Muscle layer of colon (tissue), 2 donors: ENCODE data around the gene SCGB2A2.

ENCODE experiments used
- H3K27ac ChIP-seq: one replicate; pipeline ENCODE4 v1.7.0; 2013; ENCODE audit warnings: low read depth, mild to moderate bottlenecking, low read length, moderate library complexity
- H3K27me3 ChIP-seq, 2 donors: one replicate each; pipeline ENCODE4 v1.7.0; 2013; ENCODE audit warnings: low read length in 2 of 2, mild to moderate bottlenecking in 2 of 2; ENCODE audit not compliant: insufficient read depth in 2 of 2, control insufficient read depth in 1 of 2
- H3K36me3 ChIP-seq: one replicate; pipeline ENCODE4 v1.7.0; 2013; ENCODE audit warnings: mild to moderate bottlenecking, low read length; ENCODE audit not compliant: insufficient read depth
- H3K4me1 ChIP-seq: one replicate; pipeline ENCODE4 v1.7.0; 2013; ENCODE audit warnings: mild to moderate bottlenecking, low read length; ENCODE audit not compliant: insufficient read depth
- H3K4me3 ChIP-seq, 2 donors: one replicate each; pipeline ENCODE4 v1.7.0; 2013; ENCODE audit warnings: low read length in 2 of 2, low read depth in 1 of 2, mild to moderate bottlenecking in 1 of 2, moderate library complexity in 1 of 2
- H3K9ac ChIP-seq: one replicate; pipeline ENCODE4 v1.7.0; 2013; ENCODE audit warnings: low read length
- H3K9me3 ChIP-seq: one replicate; pipeline ENCODE4 v1.7.0; 2013; ENCODE audit warnings: mild to moderate bottlenecking, low read length
- donor health status: abdominal sarcoma.
- donor health status: Adenocarcinoma of cecum.

SCGB2A2 gene

DNA sequence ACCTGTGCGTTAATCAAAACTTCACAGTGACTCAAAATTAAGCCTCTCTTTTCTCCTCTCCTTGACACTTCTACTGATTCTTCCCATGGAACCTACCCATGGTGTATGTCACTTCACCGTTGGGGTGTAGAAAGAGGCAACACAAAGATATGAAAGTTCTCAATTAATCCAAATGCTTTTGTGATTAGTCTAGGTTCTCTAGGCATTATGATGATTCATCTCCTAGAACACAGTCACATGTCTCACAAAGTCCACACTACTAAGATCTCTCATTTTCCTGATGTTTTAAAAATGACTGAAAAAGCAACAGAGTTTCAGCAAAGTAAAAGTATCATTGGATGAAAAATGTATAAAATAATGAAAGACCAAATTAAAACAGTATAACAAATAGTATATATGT, 13.7 kb upstream of the SCGB2A2 start:
- no peaks in the 10 kb centered on the region for H3K4me1 ChIP-seq
- H3K4me3 ChIP-seq = no peak overlapping the region
- H3K27ac ChIP-seq = no peak overlapping the region
- peaks cover 16% of the 10 kb centered on the region for H3K9me3 ChIP-seq
- no peaks in the 10 kb centered on the region for H3K36me3 ChIP-seq
- H3K27me3 ChIP-seq = no peaks in the 10 kb centered on the region
- no peak overlapping the region for H3K9ac ChIP-seq

DNA sequence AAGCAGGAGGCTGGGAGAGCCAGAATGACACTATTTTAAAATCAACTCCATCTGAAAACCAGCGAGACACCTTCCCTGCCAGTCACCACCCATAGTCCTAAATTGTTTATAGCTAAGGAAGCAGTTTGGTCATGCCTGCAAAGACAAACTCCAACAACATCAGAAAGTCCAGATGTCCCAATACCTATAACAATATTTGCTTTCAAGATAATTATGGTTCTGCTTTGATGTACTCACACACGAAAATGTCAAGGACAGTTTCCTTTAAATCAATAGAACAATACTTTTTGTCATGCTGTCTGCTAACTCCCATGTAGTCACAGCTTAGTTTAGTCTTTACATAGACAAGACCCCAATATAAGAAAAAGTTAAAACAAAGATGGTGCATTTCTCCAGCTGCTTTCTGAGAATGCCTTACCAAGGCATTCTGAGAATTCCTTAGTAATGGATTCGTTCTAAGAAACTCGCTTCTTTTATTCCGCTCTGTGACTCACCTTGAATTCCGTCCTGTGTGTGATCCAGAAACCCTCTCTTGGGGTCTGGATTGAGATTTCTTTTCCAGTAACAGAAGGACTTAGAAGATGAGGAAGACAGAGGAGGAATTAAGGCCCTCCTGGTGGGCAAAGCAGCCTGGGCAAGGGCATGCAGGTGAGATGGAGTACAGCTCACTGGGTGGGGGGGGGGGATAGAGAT, 9.6 kb upstream of the SCGB2A2 start:
- Histone ChIP-seq H3K27ac (no peak overlapping the region), H3K36me3 (no peaks in the 10 kb centered on the region), H3K4me3 (no peak overlapping the region), H3K27me3 (no peaks in the 10 kb centered on the region), H3K9me3 (no peaks in the 10 kb centered on the region), H3K9ac (no peak overlapping the region), H3K4me1 (no peaks in the 10 kb centered on the region)

DNA sequence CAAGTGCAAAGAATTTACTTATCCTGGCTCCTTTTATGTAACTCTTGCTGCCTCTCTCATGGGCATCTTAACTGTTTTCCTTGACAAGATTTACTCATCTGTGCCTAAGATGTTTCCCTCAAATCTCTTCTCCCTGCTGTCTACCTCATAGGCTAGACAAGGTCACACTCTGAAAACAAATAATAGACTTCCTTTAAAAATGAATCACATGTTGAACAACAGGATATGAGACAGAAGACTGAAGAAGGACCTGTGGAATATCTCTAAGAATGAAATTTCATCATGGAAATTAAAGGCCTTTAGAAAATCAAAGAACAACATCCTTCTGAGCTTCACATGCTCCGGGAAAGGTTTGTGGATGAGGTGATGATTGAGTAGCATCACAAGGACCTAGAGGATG, 6.0 kb upstream of the SCGB2A2 start:
- no peaks in the 10 kb centered on the region for H3K9me3 ChIP-seq
- H3K27ac ChIP-seq = no peak overlapping the region
- no peaks in the 10 kb centered on the region for H3K4me1 ChIP-seq
- H3K9ac ChIP-seq = no peak overlapping the region
- no peaks in the 10 kb centered on the region for H3K27me3 ChIP-seq
- H3K36me3 ChIP-seq = no peaks in the 10 kb centered on the region
- no peak overlapping the region for H3K4me3 ChIP-seq

DNA sequence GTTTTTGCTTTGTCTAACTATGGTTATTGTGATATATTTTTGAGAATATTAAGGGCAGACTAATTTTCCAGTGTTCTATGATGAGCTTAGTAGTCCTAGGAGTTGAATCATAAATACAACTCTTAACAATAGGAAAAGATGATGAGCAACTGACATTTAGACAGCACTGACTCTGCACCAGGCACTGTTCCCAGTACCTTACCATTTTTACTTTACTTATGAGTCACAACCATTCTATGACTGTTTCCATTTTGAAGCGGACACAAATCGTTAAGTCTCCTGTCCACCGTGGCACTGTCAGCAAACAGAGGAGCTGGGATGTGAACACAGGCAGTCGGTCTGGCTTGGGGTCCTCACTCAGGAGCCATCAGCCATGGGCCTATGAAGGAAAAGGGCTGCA, 3.4 kb upstream of the SCGB2A2 start:
- no peak overlapping the region for H3K27ac ChIP-seq
- no peaks in the 10 kb centered on the region for H3K27me3 ChIP-seq
- no peak overlapping the region for H3K9ac ChIP-seq
- H3K4me1 ChIP-seq = no peaks in the 10 kb centered on the region
- H3K36me3 ChIP-seq = no peaks in the 10 kb centered on the region
- no peaks in the 10 kb centered on the region for H3K9me3 ChIP-seq
- H3K4me3 ChIP-seq = no peak overlapping the region

DNA sequence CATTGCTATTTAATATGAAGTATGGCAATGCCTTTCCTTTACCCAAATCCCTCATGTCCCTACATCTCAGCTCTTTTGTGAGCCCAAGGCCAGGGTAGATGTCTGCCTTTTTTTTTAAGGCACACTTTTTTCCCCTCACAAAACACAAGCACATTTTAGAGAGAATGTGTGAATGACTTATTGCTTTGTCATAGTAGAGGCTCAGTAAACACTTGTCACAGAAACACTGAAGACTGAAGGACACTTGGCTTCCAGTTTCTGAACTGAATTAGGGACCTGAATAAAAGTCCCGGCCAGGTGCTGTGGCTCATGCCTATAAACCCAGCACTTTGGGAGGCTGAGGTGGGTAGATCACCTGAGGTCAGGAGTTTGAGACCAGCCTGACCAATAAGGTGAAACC, 2.9 kb upstream of the SCGB2A2 start:
- no peak overlapping the region for H3K4me3 ChIP-seq
- H3K9ac ChIP-seq = no peak overlapping the region
- H3K27me3 ChIP-seq = no peaks in the 10 kb centered on the region
- no peaks in the 10 kb centered on the region for H3K4me1 ChIP-seq
- no peaks in the 10 kb centered on the region for H3K9me3 ChIP-seq
- H3K27ac ChIP-seq = no peak overlapping the region
- no peaks in the 10 kb centered on the region for H3K36me3 ChIP-seq

DNA sequence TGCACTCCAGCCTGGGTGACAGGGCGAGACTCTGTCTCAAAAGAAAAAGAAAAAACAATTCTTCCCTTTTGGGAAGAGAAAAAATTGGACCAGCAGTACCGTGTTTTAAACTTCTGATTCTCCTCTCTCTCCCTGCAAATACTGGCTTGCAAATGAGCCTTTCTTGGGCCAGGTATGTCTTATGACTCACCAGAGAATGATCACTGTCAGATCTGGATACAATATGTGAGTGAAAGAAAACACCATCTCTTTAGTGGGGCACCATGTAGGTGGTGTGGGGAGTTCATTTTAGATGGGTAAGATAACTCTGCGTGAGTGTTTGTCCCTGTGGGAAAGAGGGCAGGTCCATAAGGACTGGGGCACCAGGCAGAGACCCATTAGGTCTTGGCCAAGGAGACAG, 2.4 kb upstream of the SCGB2A2 start:
- Histone ChIP-seq H3K9me3 (no peaks in the 10 kb centered on the region), H3K27ac (no peak overlapping the region), H3K27me3 (no peaks in the 10 kb centered on the region), H3K36me3 (no peaks in the 10 kb centered on the region), H3K9ac (no peak overlapping the region), H3K4me1 (no peaks in the 10 kb centered on the region), H3K4me3 (no peak overlapping the region)

DNA sequence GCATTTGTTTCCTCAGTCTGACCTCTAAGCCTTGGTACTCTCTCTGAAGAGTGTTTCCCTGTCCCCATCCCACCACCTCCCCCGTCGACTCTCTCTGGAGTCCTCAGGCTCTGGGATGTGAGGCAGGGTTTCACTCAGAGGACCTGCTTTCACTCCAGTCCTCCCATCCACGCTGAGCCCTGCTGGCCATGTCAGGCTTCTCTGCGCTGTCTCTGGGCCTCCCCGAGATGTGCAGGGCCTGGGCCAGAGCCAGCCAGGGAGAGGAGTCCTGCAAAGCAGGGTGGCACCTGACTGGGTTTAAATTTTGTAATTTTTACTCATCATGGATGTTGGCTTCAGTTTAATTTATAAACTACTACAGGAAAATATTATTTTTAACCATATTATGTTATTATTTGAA, 3.3 kb downstream of the SCGB2A2 start:
- Histone ChIP-seq H3K36me3 (no peaks in the 10 kb centered on the region), H3K4me3 (no peak overlapping the region), H3K27ac (no peak overlapping the region), H3K27me3 (no peaks in the 10 kb centered on the region), H3K9ac (no peak overlapping the region), H3K9me3 (no peaks in the 10 kb centered on the region), H3K4me1 (no peaks in the 10 kb centered on the region)

DNA sequence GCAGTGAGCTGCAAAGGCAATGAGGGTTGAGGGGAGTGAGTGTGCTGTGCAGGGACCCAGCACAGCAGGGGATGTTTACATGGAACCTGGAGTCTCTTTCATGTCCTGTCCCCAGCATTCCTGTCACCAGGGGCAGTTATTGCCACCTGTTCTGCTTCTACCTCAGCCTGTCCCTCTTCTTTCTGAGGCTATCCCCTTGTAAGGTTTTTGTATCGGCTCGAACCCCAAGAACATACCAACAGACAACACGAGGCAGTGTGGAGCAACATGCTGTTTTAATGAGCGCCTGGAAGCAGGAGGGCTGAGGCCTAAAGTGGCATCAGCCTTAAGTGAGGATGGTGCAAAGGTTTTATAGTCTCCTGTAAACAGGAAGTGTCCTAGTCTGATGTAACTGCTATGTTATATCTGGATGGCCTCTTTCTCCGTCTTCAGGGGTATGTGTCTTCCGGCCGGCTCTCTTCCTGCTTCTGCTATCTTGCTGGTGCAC, 3.9 kb downstream of the SCGB2A2 start:
- no peaks in the 10 kb centered on the region for H3K27me3 ChIP-seq
- H3K36me3 ChIP-seq = no peaks in the 10 kb centered on the region
- H3K27ac ChIP-seq = no peak overlapping the region
- no peak overlapping the region for H3K4me3 ChIP-seq
- H3K4me1 ChIP-seq = no peaks in the 10 kb centered on the region
- H3K9ac ChIP-seq = no peak overlapping the region
- no peaks in the 10 kb centered on the region for H3K9me3 ChIP-seq

DNA sequence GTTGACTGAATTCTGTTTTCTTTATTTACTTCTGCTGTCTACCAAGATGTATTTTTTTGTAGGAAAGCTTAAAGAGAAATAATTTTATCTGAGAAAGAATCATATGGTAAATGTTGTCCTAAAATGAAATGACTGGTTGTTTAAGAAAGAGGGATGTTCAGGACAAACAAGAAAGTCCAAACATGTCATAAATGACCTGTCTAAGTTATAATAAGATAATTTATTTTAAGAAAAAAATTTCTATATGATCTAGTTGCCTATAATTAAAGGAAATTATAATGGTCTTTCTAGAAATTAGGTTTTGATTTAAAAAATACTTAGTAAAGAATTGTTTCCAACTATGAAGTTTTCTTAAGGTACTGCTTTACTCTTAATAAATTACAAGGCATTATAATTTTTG, 10.5 kb downstream of the SCGB2A2 start:
- Histone ChIP-seq H3K9ac (no peak overlapping the region), H3K27ac (no peak overlapping the region), H3K36me3 (no peaks in the 10 kb centered on the region), H3K9me3 (no peaks in the 10 kb centered on the region), H3K4me1 (no peaks in the 10 kb centered on the region), H3K4me3 (no peak overlapping the region), H3K27me3 (no peaks in the 10 kb centered on the region)

DNA sequence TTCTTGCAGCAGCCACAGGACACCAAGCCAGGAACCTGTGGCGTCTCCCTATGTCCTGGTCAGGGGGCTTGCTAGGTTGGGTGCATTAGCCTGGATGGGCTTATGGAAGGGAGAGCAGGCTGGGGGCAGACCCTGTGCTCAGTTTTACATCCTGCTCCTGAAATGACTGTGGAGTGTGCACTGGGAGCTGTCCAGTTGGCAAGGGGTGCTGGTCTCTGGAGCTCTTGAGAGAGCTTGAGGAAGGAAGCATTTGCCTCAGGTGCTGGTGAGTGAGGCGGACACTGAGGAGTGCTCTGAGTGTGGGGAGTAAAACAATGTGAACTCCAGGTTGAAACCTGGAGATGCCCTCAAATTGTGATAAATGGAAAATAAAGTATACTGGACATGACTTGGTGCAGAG, 25.5 kb downstream of the SCGB2A2 start:
- H3K9me3 ChIP-seq = no peaks in the 10 kb centered on the region
- H3K4me3 ChIP-seq = no peak overlapping the region
- no peak overlapping the region for H3K9ac ChIP-seq
- H3K27me3 ChIP-seq = no peaks in the 10 kb centered on the region
- H3K27ac ChIP-seq = no peak overlapping the region
- no peaks in the 10 kb centered on the region for H3K4me1 ChIP-seq
- no peaks in the 10 kb centered on the region for H3K36me3 ChIP-seq

DNA sequence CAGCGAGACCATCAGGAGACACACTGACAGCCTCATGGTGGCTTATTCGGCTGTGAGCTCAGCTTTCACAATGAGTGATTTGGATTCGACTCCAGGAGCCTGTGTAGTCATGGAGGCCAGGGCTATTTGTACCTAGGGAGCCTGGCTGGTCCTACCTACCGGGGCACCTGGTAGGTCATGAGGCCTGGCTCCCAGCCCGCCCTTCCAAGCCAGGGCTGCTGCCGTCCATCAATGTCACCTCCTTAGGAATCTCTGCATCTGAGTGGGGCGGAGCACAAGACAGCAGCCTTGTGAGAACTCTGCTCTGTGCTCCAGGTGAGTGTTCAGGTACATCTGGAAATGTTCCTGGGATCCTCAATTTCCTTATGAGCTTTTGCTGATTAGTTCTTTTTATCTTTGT, 29.0 kb downstream of the SCGB2A2 start, which contains the start of gene SCGB1D4:
SCGB1D4 (minus strand) TSS at position 101 of the 400 bp plus-strand sequence; CDS start at position 36, 65 bp downstream.
- no peaks in the 10 kb centered on the region for H3K4me1 ChIP-seq
- H3K4me3 ChIP-seq = no peak within 1 kb of the TSS
- no peaks in the 10 kb centered on the region for H3K36me3 ChIP-seq
- no peak within 1 kb of the TSS for H3K27ac ChIP-seq
- H3K27me3 ChIP-seq = no peaks in the 10 kb centered on the region
- no peaks in the 10 kb centered on the region for H3K9me3 ChIP-seq
- H3K9ac ChIP-seq = no peak within 1 kb of the TSS

DNA sequence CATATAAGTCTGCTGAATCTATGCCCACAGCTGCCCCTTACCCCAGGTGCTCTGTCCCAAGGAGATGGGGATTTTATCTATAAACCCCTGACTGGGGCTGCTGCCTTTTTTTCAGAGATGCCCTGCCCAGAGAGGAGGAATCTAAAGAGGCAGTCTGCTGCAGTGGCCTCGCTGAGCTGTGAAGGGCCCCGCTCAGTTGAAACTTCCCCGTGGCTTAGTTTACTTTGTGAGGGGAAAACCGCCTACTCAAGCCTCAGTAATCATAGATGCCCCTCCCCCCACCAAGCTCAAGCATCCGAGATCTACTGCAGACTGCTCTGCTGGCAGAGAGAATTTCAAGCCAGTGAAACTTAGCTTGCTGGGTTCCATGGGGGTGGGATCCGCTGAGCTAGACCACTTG, 36.3 kb downstream of the SCGB2A2 start:
- H3K9me3 ChIP-seq = no peaks in the 10 kb centered on the region
- no peaks in the 10 kb centered on the region for H3K36me3 ChIP-seq
- peaks cover 0 to 4% of the 10 kb centered on the region in 2 donors for H3K27me3 ChIP-seq
- no peaks in the 10 kb centered on the region for H3K4me1 ChIP-seq
- H3K9ac ChIP-seq = no peak overlapping the region
- H3K27ac ChIP-seq = no peak overlapping the region
- H3K4me3 ChIP-seq = no peak overlapping the region
